WTC11 (cell line): ENCODE results near the gene NTSR1. TPM values are rescaled to one million over a fixed set of nuclear protein-coding genes. Genes with fewer than 3 reads are reported as not detected.

Source experiments
- ATAC-seq: fragments of 200-7000 bp; cut with Tn5 transposase; 2 replicates; pipeline ENCODE4 v1.10.0; 2021; ENCODE audit warnings: mild to moderate bottlenecking, moderate library complexity
- CTCF ChIA-PET: fragments of 300-600 bp; sonication (Branson Sonifier 250); formaldehyde crosslinking; loops from one replicate; lab custom pipeline; 2021; ENCODE audit warnings: antibody characterized with exemption; lab: Charles Lee
- POLR2A ChIA-PET: fragments of 350-600 bp; sonication (Branson Sonifier 250); formaldehyde crosslinking; loops from one replicate; lab custom pipeline; 2021; ENCODE audit warnings: antibody characterized with exemption; lab: Charles Lee
- DNase-seq: peaks from one replicate; pipeline ENCODE4 v3.0.0; 2021; ENCODE audit warnings: low spot score
- H3K27ac Mint-ChIP-seq: 2 replicates; pipeline ENCODE4 v1.8.0; 2021; ENCODE audit warnings: mixed read lengths
- H3K27me3 Mint-ChIP-seq: 2 replicates; pipeline ENCODE4 v1.8.0; 2021; ENCODE audit warnings: low read depth, mild to moderate bottlenecking, moderate library complexity, mixed read lengths
- H3K36me3 Mint-ChIP-seq: 2 replicates; pipeline ENCODE4 v1.8.0; 2021; ENCODE audit warnings: mixed read lengths
- H3K4me1 Mint-ChIP-seq: 2 replicates; pipeline ENCODE4 v1.8.0; 2022; ENCODE audit warnings: mixed read lengths
- H3K4me3 Mint-ChIP-seq: 2 replicates; pipeline ENCODE4 v1.8.0; 2021; ENCODE audit warnings: mild to moderate bottlenecking, moderate library complexity, mixed read lengths
- H3K9me3 Mint-ChIP-seq: 2 replicates; pipeline ENCODE4 v1.8.0; 2021; ENCODE audit warnings: mixed read lengths
- NR3C1 ChIP-seq: sonication (generic); formaldehyde crosslinking; conservative IDR thresholded peaks from 2 replicates; pipeline ENCODE4 v1.8.1; 2023; ENCODE audit warnings: low read depth, mild to moderate bottlenecking, missing genetic modification reagents
- OVOL2 ChIP-seq: fragments of 250-450 bp; sonication (Bioruptor Pico); IDR thresholded peaks from 2 replicates; pipeline ENCODE4 v1.9.0; 2021; ENCODE audit warnings: mild to moderate bottlenecking, borderline replicate concordance
- RORB ChIP-seq: fragments of 250-450 bp; sonication (Bioruptor Pico); IDR thresholded peaks from 2 replicates; pipeline ENCODE4 v1.9.0; 2021; ENCODE audit warnings: mild to moderate bottlenecking
- SMAD4 ChIP-seq: sonication (generic); formaldehyde crosslinking; IDR thresholded peaks from 2 replicates; pipeline ENCODE4 v1.8.0; 2022; ENCODE audit warnings: mild to moderate bottlenecking, missing genetic modification reagents
- TEAD4 ChIP-seq: sonication (generic); formaldehyde crosslinking; IDR thresholded peaks from 2 replicates; pipeline ENCODE4 v1.8.0; 2022; ENCODE audit warnings: mild to moderate bottlenecking, missing genetic modification reagents
- ZNF232 ChIP-seq: sonication (generic); formaldehyde crosslinking; IDR thresholded peaks from 2 replicates; pipeline ENCODE4 v1.8.0; 2022; ENCODE audit warnings: mild to moderate bottlenecking, missing genetic modification reagents
- ZNF396 ChIP-seq: fragments of 250-450 bp; sonication (Bioruptor Pico); IDR thresholded peaks from 2 replicates; pipeline ENCODE4 v1.8.0; 2021; ENCODE audit warnings: mild to moderate bottlenecking, moderate library complexity, borderline replicate concordance
- ZNF423 ChIP-seq: fragments of 250-450 bp; sonication (Bioruptor Pico); IDR thresholded peaks from 2 replicates; pipeline ENCODE4 v2.1.2; 2022; ENCODE audit warnings: mild to moderate bottlenecking, moderate library complexity
- total RNA-seq: library from RNA; stranded (reverse); gene quantifications from 3 replicates; pipeline ENCODE4 v1.2.3, GENCODE V29; 2021
- TF ChIP-seq, protein P1 (sequence below): sonication (generic); formaldehyde crosslinking; IDR thresholded peaks from 2 replicates; pipeline ENCODE4 v1.8.0; 2022; ENCODE audit warnings: mild to moderate bottlenecking, missing genetic modification reagents
- TF ChIP-seq, protein P2 (sequence below): sonication (generic); formaldehyde crosslinking; conservative IDR thresholded peaks from 2 replicates; pipeline ENCODE4 v1.8.1; 2023; ENCODE audit warnings: mild to moderate bottlenecking, low read depth, missing genetic modification reagents, moderate library complexity
- TF ChIP-seq, protein P3 (sequence below): sonication (generic); formaldehyde crosslinking; IDR thresholded peaks from 2 replicates; pipeline ENCODE4 v1.8.1; 2022; ENCODE audit warnings: missing genetic modification reagents, borderline replicate concordance
- TF ChIP-seq, protein P4 (sequence below): fragments of 200-600 bp; IDR thresholded peaks from 2 replicates; pipeline ENCODE4 v1.8.0; 2022; ENCODE audit warnings: antibody characterized with exemption
- TF ChIP-seq, protein P5 (sequence below): sonication (generic); formaldehyde crosslinking; IDR thresholded peaks from 2 replicates; pipeline ENCODE4 v1.8.1; 2023; ENCODE audit warnings: mild to moderate bottlenecking, missing genetic modification reagents
- TF ChIP-seq, protein P6 (sequence below): fragments of 250-450 bp; sonication (Bioruptor Pico); IDR thresholded peaks from 2 replicates; pipeline ENCODE4 v1.8.0; 2021; ENCODE audit warnings: mild to moderate bottlenecking

NTSR1 gene
- total RNA-seq, 1 experiment from 2014 or later: 0.63 TPM

DNA sequence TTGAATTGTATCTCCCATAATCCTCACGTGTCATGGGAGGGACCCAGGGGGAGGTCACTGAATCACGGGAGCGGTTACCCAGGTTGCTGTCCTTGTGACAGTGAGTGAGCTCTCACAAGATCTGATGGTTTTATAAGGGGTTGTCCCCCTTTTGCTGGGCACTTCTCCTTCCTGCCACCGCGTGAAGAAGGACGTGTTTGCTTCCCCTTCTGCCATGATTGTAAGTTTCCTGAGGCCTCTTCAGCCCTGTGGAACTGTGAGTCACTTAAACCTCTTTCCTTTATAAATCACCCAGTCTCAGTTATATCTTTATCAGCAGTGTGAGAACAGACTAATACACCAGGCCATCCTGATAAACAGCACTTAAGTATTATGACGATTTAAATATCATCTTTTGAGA, 78.7 kb downstream of the NTSR1 start (continued):
- TF ChIP-seq ZNF396 (CRISPR knock-in tag): no peak
- TF ChIP-seq, all 79 proteins: peak for 0

DNA sequence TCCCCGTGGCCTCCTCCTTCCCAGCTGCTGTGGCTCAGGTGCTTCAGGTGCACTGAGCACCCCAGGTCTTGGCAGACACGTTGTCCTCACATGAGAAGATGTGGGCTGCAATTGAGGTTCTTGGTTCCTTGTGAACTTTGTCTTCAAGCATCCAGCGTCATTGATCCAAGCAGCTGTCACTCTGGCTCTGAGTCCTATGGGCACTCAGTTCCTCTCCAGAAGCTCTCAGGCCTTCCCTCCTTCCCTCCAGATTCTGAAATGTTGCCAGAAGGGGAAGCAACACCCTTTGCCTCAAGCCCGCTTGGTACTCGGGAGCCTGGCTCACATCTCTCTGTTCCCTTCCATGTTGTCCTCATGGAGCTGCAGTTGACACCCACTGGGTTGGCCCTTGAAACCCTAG, 79.2 kb downstream of the NTSR1 start:
- Mint-ChIP-seq H3K27me3 (peaks cover 8% of the 10 kb centered on the region; the same call in 1 of the 2 replicates), H3K9me3 (no peaks in the 10 kb centered on the region), H3K36me3 (no peaks in the 10 kb centered on the region), H3K4me3 (no peak overlapping the region), H3K27ac (no peak overlapping the region), H3K4me1 (peaks cover 11% of the 10 kb centered on the region)
- TF ChIP-seq ZNF232 (CRISPR knock-in tag): no peak
- no peak for TF ChIP-seq RORB (CRISPR knock-in tag)
- TF ChIP-seq TEAD4: no peak
- POLR2A ChIA-PET: no interaction called here
- no peak for ATAC-seq
- CTCF ChIA-PET: interaction anchor here (1.3 to 2.8 kb wide), 2 partner anchors 9 to 79 kb away, joined by 4 to 22 read pairs; partner anchors contain the start of gene NTSR1
- DNase-seq: no peak

DNA sequence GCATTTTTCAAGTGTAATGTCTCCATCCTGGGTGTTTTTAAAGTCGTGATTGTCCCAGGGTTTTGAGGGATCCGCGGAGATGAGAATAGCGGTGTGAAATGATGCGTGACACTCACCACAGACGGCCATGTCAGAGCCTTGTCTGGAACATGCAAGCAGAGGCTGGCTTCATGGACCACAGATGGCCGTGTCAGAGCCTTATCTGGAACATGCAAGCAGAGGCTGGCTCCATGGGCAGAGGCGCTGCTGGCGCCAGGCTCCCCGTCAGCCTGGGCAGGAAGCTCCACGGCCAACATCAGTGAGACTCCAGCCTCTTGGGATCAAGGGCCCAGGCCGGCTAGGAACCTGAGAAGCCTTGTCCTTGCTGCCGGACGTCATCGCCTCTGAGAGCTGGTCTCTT, 80.0 kb downstream of the NTSR1 start:
- Mint-ChIP-seq H3K9me3 (no peaks in the 10 kb centered on the region), H3K36me3 (no peaks in the 10 kb centered on the region), H3K27ac (no peak overlapping the region), H3K4me3 (no peak overlapping the region), H3K4me1 (peaks cover 16% of the 10 kb centered on the region), H3K27me3 (peaks cover 8% of the 10 kb centered on the region; the same call in 1 of the 2 replicates)
- no peak for TF ChIP-seq NR3C1 (CRISPR knock-in tag)
- TF ChIP-seq, protein P1, sequence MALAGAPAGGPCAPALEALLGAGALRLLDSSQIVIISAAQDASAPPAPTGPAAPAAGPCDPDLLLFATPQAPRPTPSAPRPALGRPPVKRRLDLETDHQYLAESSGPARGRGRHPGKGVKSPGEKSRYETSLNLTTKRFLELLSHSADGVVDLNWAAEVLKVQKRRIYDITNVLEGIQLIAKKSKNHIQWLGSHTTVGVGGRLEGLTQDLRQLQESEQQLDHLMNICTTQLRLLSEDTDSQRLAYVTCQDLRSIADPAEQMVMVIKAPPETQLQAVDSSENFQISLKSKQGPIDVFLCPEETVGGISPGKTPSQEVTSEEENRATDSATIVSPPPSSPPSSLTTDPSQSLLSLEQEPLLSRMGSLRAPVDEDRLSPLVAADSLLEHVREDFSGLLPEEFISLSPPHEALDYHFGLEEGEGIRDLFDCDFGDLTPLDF: no peak
- TF ChIP-seq ZNF423 (CRISPR knock-in tag): no peak
- TF ChIP-seq OVOL2 (CRISPR knock-in tag): no peak
- TF ChIP-seq, protein P2, sequence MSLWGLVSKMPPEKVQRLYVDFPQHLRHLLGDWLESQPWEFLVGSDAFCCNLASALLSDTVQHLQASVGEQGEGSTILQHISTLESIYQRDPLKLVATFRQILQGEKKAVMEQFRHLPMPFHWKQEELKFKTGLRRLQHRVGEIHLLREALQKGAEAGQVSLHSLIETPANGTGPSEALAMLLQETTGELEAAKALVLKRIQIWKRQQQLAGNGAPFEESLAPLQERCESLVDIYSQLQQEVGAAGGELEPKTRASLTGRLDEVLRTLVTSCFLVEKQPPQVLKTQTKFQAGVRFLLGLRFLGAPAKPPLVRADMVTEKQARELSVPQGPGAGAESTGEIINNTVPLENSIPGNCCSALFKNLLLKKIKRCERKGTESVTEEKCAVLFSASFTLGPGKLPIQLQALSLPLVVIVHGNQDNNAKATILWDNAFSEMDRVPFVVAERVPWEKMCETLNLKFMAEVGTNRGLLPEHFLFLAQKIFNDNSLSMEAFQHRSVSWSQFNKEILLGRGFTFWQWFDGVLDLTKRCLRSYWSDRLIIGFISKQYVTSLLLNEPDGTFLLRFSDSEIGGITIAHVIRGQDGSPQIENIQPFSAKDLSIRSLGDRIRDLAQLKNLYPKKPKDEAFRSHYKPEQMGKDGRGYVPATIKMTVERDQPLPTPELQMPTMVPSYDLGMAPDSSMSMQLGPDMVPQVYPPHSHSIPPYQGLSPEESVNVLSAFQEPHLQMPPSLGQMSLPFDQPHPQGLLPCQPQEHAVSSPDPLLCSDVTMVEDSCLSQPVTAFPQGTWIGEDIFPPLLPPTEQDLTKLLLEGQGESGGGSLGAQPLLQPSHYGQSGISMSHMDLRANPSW (CRISPR knock-in tag): no peak
- no peak for TF ChIP-seq SMAD4 (CRISPR knock-in tag)
- TF ChIP-seq, protein P3, sequence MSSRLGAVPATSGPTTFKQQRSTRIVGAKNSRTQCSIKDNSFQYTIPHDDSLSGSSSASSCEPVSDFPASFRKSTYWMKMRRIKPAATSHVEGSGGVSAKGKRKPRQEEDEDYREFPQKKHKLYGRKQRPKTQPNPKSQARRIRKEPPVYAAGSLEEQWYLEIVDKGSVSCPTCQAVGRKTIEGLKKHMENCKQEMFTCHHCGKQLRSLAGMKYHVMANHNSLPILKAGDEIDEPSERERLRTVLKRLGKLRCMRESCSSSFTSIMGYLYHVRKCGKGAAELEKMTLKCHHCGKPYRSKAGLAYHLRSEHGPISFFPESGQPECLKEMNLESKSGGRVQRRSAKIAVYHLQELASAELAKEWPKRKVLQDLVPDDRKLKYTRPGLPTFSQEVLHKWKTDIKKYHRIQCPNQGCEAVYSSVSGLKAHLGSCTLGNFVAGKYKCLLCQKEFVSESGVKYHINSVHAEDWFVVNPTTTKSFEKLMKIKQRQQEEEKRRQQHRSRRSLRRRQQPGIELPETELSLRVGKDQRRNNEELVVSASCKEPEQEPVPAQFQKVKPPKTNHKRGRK (CRISPR knock-in tag): no peak
- TF ChIP-seq, protein P4, sequence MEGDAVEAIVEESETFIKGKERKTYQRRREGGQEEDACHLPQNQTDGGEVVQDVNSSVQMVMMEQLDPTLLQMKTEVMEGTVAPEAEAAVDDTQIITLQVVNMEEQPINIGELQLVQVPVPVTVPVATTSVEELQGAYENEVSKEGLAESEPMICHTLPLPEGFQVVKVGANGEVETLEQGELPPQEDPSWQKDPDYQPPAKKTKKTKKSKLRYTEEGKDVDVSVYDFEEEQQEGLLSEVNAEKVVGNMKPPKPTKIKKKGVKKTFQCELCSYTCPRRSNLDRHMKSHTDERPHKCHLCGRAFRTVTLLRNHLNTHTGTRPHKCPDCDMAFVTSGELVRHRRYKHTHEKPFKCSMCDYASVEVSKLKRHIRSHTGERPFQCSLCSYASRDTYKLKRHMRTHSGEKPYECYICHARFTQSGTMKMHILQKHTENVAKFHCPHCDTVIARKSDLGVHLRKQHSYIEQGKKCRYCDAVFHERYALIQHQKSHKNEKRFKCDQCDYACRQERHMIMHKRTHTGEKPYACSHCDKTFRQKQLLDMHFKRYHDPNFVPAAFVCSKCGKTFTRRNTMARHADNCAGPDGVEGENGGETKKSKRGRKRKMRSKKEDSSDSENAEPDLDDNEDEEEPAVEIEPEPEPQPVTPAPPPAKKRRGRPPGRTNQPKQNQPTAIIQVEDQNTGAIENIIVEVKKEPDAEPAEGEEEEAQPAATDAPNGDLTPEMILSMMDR: no peak
- TF ChIP-seq, protein P5, sequence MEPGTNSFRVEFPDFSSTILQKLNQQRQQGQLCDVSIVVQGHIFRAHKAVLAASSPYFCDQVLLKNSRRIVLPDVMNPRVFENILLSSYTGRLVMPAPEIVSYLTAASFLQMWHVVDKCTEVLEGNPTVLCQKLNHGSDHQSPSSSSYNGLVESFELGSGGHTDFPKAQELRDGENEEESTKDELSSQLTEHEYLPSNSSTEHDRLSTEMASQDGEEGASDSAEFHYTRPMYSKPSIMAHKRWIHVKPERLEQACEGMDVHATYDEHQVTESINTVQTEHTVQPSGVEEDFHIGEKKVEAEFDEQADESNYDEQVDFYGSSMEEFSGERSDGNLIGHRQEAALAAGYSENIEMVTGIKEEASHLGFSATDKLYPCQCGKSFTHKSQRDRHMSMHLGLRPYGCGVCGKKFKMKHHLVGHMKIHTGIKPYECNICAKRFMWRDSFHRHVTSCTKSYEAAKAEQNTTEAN (CRISPR knock-in tag): no peak
- TF ChIP-seq, protein P6, sequence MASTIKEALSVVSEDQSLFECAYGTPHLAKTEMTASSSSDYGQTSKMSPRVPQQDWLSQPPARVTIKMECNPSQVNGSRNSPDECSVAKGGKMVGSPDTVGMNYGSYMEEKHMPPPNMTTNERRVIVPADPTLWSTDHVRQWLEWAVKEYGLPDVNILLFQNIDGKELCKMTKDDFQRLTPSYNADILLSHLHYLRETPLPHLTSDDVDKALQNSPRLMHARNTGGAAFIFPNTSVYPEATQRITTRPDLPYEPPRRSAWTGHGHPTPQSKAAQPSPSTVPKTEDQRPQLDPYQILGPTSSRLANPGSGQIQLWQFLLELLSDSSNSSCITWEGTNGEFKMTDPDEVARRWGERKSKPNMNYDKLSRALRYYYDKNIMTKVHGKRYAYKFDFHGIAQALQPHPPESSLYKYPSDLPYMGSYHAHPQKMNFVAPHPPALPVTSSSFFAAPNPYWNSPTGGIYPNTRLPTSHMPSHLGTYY (CRISPR knock-in tag): no peak
- ChIA-PET CTCF (interaction anchor here (0.6 to 2.8 kb wide), 5 partner anchors 9 to 289 kb away, joined by 3 to 22 read pairs (median 4); partner anchors contain the start of gene NTSR1), POLR2A (no interaction called here)
- ATAC-seq (no peak), DNase-seq (no peak)
